Measurements from ENCODE around the gene LRRTM1. TPM values are rescaled to one million over a fixed set of nuclear protein-coding genes. Genes with fewer than 3 reads are reported as not detected.

LRRTM1 gene
- total and polyA plus RNA-seq, 4 donors: 0.09 TPM; not detected in 3

DNA sequence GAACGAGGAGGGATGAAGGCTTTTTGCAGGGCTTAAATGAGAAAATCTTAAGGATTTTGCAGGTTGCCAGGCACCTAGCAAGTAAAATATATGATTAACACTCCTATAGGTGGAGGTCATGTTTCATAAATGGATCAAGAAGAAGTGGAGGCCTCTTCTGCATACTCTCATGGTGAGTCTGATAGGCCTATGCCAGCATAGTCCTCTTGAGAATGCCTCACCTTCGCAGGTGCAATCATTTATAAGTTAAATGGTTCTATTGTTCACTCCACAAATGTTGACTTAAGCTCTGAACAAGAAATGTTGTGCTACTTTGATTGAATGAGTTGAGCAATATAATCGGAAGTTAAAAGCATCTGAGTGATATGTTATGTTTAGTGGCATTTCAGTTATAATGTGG lies 12.1 kb downstream of the LRRTM1 start:
- H3K27ac ChIP-seq (ENCODE audit: low read depth in 1 of 2, low read length in 2 of 2): no peak overlapping the region
- TF ChIP-seq, protein P1, sequence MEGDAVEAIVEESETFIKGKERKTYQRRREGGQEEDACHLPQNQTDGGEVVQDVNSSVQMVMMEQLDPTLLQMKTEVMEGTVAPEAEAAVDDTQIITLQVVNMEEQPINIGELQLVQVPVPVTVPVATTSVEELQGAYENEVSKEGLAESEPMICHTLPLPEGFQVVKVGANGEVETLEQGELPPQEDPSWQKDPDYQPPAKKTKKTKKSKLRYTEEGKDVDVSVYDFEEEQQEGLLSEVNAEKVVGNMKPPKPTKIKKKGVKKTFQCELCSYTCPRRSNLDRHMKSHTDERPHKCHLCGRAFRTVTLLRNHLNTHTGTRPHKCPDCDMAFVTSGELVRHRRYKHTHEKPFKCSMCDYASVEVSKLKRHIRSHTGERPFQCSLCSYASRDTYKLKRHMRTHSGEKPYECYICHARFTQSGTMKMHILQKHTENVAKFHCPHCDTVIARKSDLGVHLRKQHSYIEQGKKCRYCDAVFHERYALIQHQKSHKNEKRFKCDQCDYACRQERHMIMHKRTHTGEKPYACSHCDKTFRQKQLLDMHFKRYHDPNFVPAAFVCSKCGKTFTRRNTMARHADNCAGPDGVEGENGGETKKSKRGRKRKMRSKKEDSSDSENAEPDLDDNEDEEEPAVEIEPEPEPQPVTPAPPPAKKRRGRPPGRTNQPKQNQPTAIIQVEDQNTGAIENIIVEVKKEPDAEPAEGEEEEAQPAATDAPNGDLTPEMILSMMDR (IDR thresholded peaks at IDR 0.05; ENCODE audit: low read depth, low read length, missing input control): no peak
- TF ChIP-seq FOXA1 (IDR thresholded peaks at IDR 0.05): no peak
- no peak for TF ChIP-seq NR2F2 (IDR thresholded peaks at IDR 0.05)
- no peak for TF ChIP-seq HNF4A (conservative IDR thresholded peaks at IDR 0.05)
- TF ChIP-seq EGR1 (IDR thresholded peaks at IDR 0.05; ENCODE audit: low read depth in 2 of 2): no peak
- no peak for TF ChIP-seq JUND (IDR thresholded peaks at IDR 0.05)
- TF ChIP-seq HNF4G (IDR thresholded peaks at IDR 0.05): no peak
- TF ChIP-seq, protein P2, sequence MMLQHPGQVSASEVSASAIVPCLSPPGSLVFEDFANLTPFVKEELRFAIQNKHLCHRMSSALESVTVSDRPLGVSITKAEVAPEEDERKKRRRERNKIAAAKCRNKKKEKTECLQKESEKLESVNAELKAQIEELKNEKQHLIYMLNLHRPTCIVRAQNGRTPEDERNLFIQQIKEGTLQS (IDR thresholded peaks at IDR 0.05): no peak
- TF ChIP-seq, protein P3, sequence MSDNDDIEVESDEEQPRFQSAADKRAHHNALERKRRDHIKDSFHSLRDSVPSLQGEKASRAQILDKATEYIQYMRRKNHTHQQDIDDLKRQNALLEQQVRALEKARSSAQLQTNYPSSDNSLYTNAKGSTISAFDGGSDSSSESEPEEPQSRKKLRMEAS (IDR thresholded peaks at IDR 0.05): no peak
- TF ChIP-seq RXRA (IDR thresholded peaks at IDR 0.05): no peak
- TF ChIP-seq YY1 (IDR thresholded peaks at IDR 0.05): no peak
- no peak for TF ChIP-seq SP1 (IDR thresholded peaks at IDR 0.05)
- TF ChIP-seq FOXA2 (IDR thresholded peaks at IDR 0.05): no peak
- TF ChIP-seq GABPA (IDR thresholded peaks at IDR 0.05 in 1 of 2, conservative IDR thresholded peaks at IDR 0.05 in 1 of 2): no peak
- no peak overlapping the region for H3K4me3 ChIP-seq (ENCODE audit: low read depth in 1 of 3, low read length in 3 of 3)
- H3K9me3 ChIP-seq (ENCODE audit: control insufficient read depth in 4 of 4, low read length in 3 of 4): no peaks in the 10 kb centered on the region
- no peaks in the 10 kb centered on the region for H3K36me3 ChIP-seq (ENCODE audit: control insufficient read depth in 4 of 4, insufficient read depth in 3 of 4, low read depth in 1 of 4, low read length in 3 of 4)
- DNase-seq (ENCODE audit: low spot score): no peak
- H3K9ac ChIP-seq (ENCODE audit: low read depth in 1 of 2, low read length in 2 of 2): no peak overlapping the region
- WGBS: 59% methylated on average over 3 of the region's 3 CpGs
- H3K27me3 ChIP-seq (ENCODE audit: control insufficient read depth in 4 of 4, insufficient read depth in 4 of 4, low read length in 3 of 4): peaks cover 0 to 3% (median 0%) of the 10 kb centered on the region in 4 donors
- H3K4me1 ChIP-seq (ENCODE audit: control insufficient read depth in 4 of 4, insufficient read depth in 4 of 4, low read length in 3 of 4): no peaks in the 10 kb centered on the region

DNA sequence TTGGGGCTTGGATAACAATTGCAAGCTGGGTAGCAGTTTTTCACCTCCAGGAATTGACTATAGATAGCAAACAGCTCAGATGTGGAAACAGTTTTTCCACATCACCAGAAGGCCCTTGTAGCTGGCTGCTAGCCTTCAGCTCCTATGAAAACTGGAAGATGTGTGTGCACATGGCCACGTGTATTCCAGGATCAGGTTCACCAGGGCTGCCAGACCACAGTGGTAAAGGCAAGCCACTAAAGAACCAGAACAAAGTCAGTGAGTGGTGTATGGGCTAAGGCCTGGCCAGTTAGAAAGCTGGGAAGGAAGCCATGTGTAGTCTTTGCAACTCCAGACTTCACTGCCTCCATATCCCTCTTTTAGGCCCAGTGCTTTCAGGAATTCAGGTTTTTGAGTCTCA lies 12.9 kb downstream of the LRRTM1 start:
- Histone ChIP-seq H3K9ac (ENCODE audit: low read depth in 1 of 2, low read length in 2 of 2) (no peak overlapping the region), H3K27me3 (ENCODE audit: control insufficient read depth in 4 of 4, insufficient read depth in 4 of 4, low read length in 3 of 4) (peaks cover 0 to 3% (median 0%) of the 10 kb centered on the region in 4 donors), H3K27ac (ENCODE audit: low read depth in 1 of 2, low read length in 2 of 2) (no peak overlapping the region), H3K4me3 (ENCODE audit: low read depth in 1 of 3, low read length in 3 of 3) (no peak overlapping the region), H3K36me3 (ENCODE audit: control insufficient read depth in 4 of 4, insufficient read depth in 3 of 4, low read depth in 1 of 4, low read length in 3 of 4) (no peaks in the 10 kb centered on the region), H3K9me3 (ENCODE audit: control insufficient read depth in 4 of 4, low read length in 3 of 4) (no peaks in the 10 kb centered on the region), H3K4me1 (ENCODE audit: control insufficient read depth in 4 of 4, insufficient read depth in 4 of 4, low read length in 3 of 4) (no peaks in the 10 kb centered on the region)
- WGBS: 53% methylated on average over 1 of the region's 1 CpG
- TF ChIP-seq EGR1 (IDR thresholded peaks at IDR 0.05; ENCODE audit: low read depth in 2 of 2): no peak
- TF ChIP-seq NR2F2 (IDR thresholded peaks at IDR 0.05): no peak
- DNase-seq (ENCODE audit: low spot score): no peak

DNA sequence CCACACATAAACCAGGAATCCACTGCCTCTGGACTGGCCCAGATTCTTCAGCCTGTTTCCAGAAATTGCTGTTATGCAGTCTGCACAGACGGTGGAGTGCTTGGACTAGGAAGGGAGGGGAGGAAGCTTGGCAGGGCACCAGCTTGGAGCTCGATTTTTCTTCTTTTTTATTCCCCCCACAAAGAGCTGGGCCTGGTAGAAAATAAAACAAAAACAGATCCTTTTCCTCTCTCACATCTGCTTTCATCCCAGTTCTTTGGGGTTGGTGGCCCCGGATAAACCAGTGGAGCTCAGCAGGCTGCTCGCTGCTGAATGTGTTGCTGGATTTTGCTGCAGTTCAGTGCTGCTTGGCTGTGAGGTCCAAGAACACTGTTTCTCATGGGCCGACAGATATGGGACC lies 16.0 kb downstream of the LRRTM1 start:
- 42% methylated on average over 5 of the region's 5 CpGs for WGBS
- TF ChIP-seq JUND (IDR thresholded peaks at IDR 0.05) (no peak), RAD21 (IDR thresholded peaks at IDR 0.05) (peak; percentile 42 to 43)
- H3K4me1 ChIP-seq (ENCODE audit: control insufficient read depth in 4 of 4, insufficient read depth in 4 of 4, low read length in 3 of 4): no peaks in the 10 kb centered on the region
- H3K27me3 ChIP-seq (ENCODE audit: control insufficient read depth in 4 of 4, insufficient read depth in 4 of 4, low read length in 3 of 4): peaks cover 0 to 3% (median 0%) of the 10 kb centered on the region in 4 donors
- no peaks in the 10 kb centered on the region for H3K9me3 ChIP-seq (ENCODE audit: control insufficient read depth in 4 of 4, low read length in 3 of 4)
- no peak overlapping the region for H3K27ac ChIP-seq (ENCODE audit: low read depth in 1 of 2, low read length in 2 of 2)
- H3K9ac ChIP-seq (ENCODE audit: low read depth in 1 of 2, low read length in 2 of 2): no peak overlapping the region
- H3K4me3 ChIP-seq (ENCODE audit: low read depth in 1 of 3, low read length in 3 of 3): no peak overlapping the region
- no peaks in the 10 kb centered on the region for H3K36me3 ChIP-seq (ENCODE audit: control insufficient read depth in 4 of 4, insufficient read depth in 3 of 4, low read depth in 1 of 4, low read length in 3 of 4)
- DNase-seq (ENCODE audit: low spot score): no peak
